ENCODE results near the gene FOXO1. TPM values are rescaled to one million over a fixed set of nuclear protein-coding genes. Genes with fewer than 3 reads are reported as not detected.

Gene FOXO1
- total RNA-seq, 2 experiments from 2014 or later = 34.2 to 34.5 TPM

- POLR2A ChIA-PET = no interaction called here
Measured at GRCh38 chr13:40569024-40569350, 97.5 kb downstream of the FOXO1 start.

GRCh38 chr13:40568246-40569023 lies 98.0 kb downstream of the FOXO1 start:
- intact Hi-C loops (cut with micrococcal nuclease) = no loop called here
- peaks cover 2% of the 10 kb centered on the region for H3K36me3 Mint-ChIP-seq
- peaks cover 88% of the 10 kb centered on the region for H3K4me1 Mint-ChIP-seq (ENCODE audit: low read depth)

More at GRCh38 chr13:40569024-40569350, 97.5 kb downstream of the FOXO1 start:
- Mint-ChIP-seq H3K9me3 (no peaks in the 10 kb centered on the region), H3K4me3 (no peak overlapping the region), H3K4me1 (ENCODE audit: low read depth) (peaks cover 88% of the 10 kb centered on the region), H3K27me3 (no peaks in the 10 kb centered on the region), H3K36me3 (peaks cover 2% of the 10 kb centered on the region), H3K27ac (no peak overlapping the region)
- CTCF ChIA-PET = interaction anchor here (1.0 kb wide), 1 partner anchor 66 kb away, joined by 3 read pairs; no protein-coding TSS in a partner anchor
- DNase-seq = no peak
- intact Hi-C loops (cut with micrococcal nuclease) = no loop called here

GRCh38 chr13:40566811-40567210 lies 99.6 kb downstream of the FOXO1 start:
- Mint-ChIP-seq H3K4me3 (no peak overlapping the region), H3K4me1 (ENCODE audit: low read depth) (peaks cover 90% of the 10 kb centered on the region), H3K27ac (no peak overlapping the region), H3K9me3 (no peaks in the 10 kb centered on the region), H3K36me3 (peaks cover 2% of the 10 kb centered on the region), H3K27me3 (no peaks in the 10 kb centered on the region)
- ChIA-PET CTCF (no interaction called here), POLR2A (no interaction called here)
- DNase-seq = no peak
- intact Hi-C loops (cut with micrococcal nuclease) = no loop called here

More at GRCh38 chr13:40568246-40569023, 98.0 kb downstream of the FOXO1 start:
- H3K27me3 Mint-ChIP-seq = no peaks in the 10 kb centered on the region
- H3K9me3 Mint-ChIP-seq = no peaks in the 10 kb centered on the region
- POLR2A ChIA-PET = interaction anchor here (0.6 kb wide), 1 partner anchor 17 kb away, joined by 4 read pairs; no protein-coding TSS in a partner anchor
- no peak for DNase-seq
- H3K4me3 Mint-ChIP-seq = no peak overlapping the region
- H3K27ac Mint-ChIP-seq = peak overlapping the region; percentile 60
- CTCF ChIA-PET = interaction anchor here (1.0 kb wide), 1 partner anchor 65 kb away, joined by 3 read pairs; no protein-coding TSS in a partner anchor

GRCh38 chr13:40565282-40566148 lies 100.9 kb downstream of the FOXO1 start:
- intact Hi-C loops (cut with micrococcal nuclease) = no loop called here
- Mint-ChIP-seq H3K9me3 (no peaks in the 10 kb centered on the region), H3K36me3 (peaks cover 7% of the 10 kb centered on the region), H3K27me3 (no peaks in the 10 kb centered on the region), H3K4me1 (ENCODE audit: low read depth) (peaks cover 82% of the 10 kb centered on the region), H3K4me3 (no peak overlapping the region), H3K27ac (peak overlapping the region; percentile 44)
- ChIA-PET CTCF (interaction anchor here (1.2 to 1.3 kb wide), 3 partner anchors 117 to 883 kb away, joined by 3 to 5 read pairs (median 3); no protein-coding TSS in a partner anchor), POLR2A (no interaction called here)
- peak; percentile 19 for DNase-seq

GRCh38 chr13:40564342-40565001 lies 102.0 kb downstream of the FOXO1 start:
- DNase-seq = peak; percentile 24
- POLR2A ChIA-PET = no interaction called here

GRCh38 chr13:40563350-40564125 lies 102.9 kb downstream of the FOXO1 start:
- Mint-ChIP-seq H3K27ac (no peak overlapping the region), H3K4me1 (ENCODE audit: low read depth) (peaks cover 85% of the 10 kb centered on the region), H3K4me3 (no peak overlapping the region), H3K36me3 (peaks cover 23% of the 10 kb centered on the region), H3K27me3 (no peaks in the 10 kb centered on the region), H3K9me3 (no peaks in the 10 kb centered on the region)
- POLR2A ChIA-PET = interaction anchor here (0.6 kb wide), 1 partner anchor 579 kb away, joined by 3 read pairs; no protein-coding TSS in a partner anchor
- intact Hi-C loops (cut with micrococcal nuclease) = no loop called here
- CTCF ChIA-PET = interaction anchor here (0.7 kb wide), 1 partner anchor 131 kb away, joined by 3 read pairs; no protein-coding TSS in a partner anchor
- no peak for DNase-seq

More at GRCh38 chr13:40564342-40565001, 102.0 kb downstream of the FOXO1 start:
- Mint-ChIP-seq H3K27ac (no peak overlapping the region), H3K9me3 (no peaks in the 10 kb centered on the region), H3K36me3 (peaks cover 17% of the 10 kb centered on the region), H3K4me1 (ENCODE audit: low read depth) (peaks cover 85% of the 10 kb centered on the region), H3K27me3 (no peaks in the 10 kb centered on the region), H3K4me3 (no peak overlapping the region)
- CTCF ChIA-PET = interaction anchor here (0.7 to 1.3 kb wide), 4 partner anchors 118 to 882 kb away, joined by 3 to 5 read pairs (median 3); no protein-coding TSS in a partner anchor
- intact Hi-C loops (cut with micrococcal nuclease) = no loop called here

GRCh38 chr13:40562975-40563349 lies 103.5 kb downstream of the FOXO1 start:
- DNase-seq = peak; percentile 35
- ChIA-PET CTCF (no interaction called here), POLR2A (interaction anchor here (0.6 kb wide), 1 partner anchor 578 kb away, joined by 3 read pairs; no protein-coding TSS in a partner anchor)
- Mint-ChIP-seq H3K36me3 (peaks cover 24% of the 10 kb centered on the region), H3K27ac (no peak overlapping the region), H3K4me1 (ENCODE audit: low read depth) (peaks cover 82% of the 10 kb centered on the region), H3K27me3 (no peaks in the 10 kb centered on the region), H3K4me3 (no peak overlapping the region), H3K9me3 (no peaks in the 10 kb centered on the region)
- intact Hi-C loops (cut with micrococcal nuclease) = no loop called here

- ChIA-PET CTCF (no interaction called here), POLR2A (no interaction called here)
- intact Hi-C loops (cut with micrococcal nuclease) = no loop called here
- Mint-ChIP-seq H3K27ac (no peak overlapping the region), H3K9me3 (no peaks in the 10 kb centered on the region), H3K27me3 (no peaks in the 10 kb centered on the region), H3K36me3 (peaks cover 29% of the 10 kb centered on the region), H3K4me1 (ENCODE audit: low read depth) (peaks cover 66% of the 10 kb centered on the region), H3K4me3 (no peak overlapping the region)
- no peak for DNase-seq
Measured at GRCh38 chr13:40559915-40560314, 106.5 kb downstream of the FOXO1 start.

- Mint-ChIP-seq H3K36me3 (peaks cover 29% of the 10 kb centered on the region), H3K4me3 (no peak overlapping the region), H3K27ac (peak overlapping the region; percentile 71), H3K9me3 (no peaks in the 10 kb centered on the region), H3K4me1 (ENCODE audit: low read depth) (peaks cover 60% of the 10 kb centered on the region), H3K27me3 (no peaks in the 10 kb centered on the region)
- CTCF ChIA-PET = interaction anchor here (0.8 kb wide), 1 partner anchor 110 kb away, joined by 3 read pairs; no protein-coding TSS in a partner anchor
- intact Hi-C loops (cut with micrococcal nuclease) = no loop called here
- POLR2A ChIA-PET = no interaction called here
- no peak for DNase-seq
Measured at GRCh38 chr13:40558656-40559055, 107.8 kb downstream of the FOXO1 start.

- Mint-ChIP-seq H3K9me3 (no peaks in the 10 kb centered on the region), H3K36me3 (peaks cover 29% of the 10 kb centered on the region), H3K27me3 (no peaks in the 10 kb centered on the region), H3K4me1 (ENCODE audit: low read depth) (peaks cover 53% of the 10 kb centered on the region), H3K4me3 (no peak overlapping the region), H3K27ac (no peak overlapping the region)
- intact Hi-C loops (cut with micrococcal nuclease) = no loop called here
- ChIA-PET CTCF (no interaction called here), POLR2A (no interaction called here)
- DNase-seq = no peak
Measured at GRCh38 chr13:40556453-40556852, 110.0 kb downstream of the FOXO1 start.

- no peaks in the 10 kb centered on the region for H3K27me3 Mint-ChIP-seq
- CTCF ChIA-PET = interaction anchor here (0.6 to 1.0 kb wide), 2 partner anchors 9 to 21 kb away, joined by 3 read pairs; no protein-coding TSS in a partner anchor
- no peak overlapping the region for H3K27ac Mint-ChIP-seq
- POLR2A ChIA-PET = interaction anchor here (0.9 kb wide), 1 partner anchor 28 kb away, joined by 3 read pairs; no protein-coding TSS in a partner anchor
- peaks cover 29% of the 10 kb centered on the region for H3K4me1 Mint-ChIP-seq (ENCODE audit: low read depth)
- intact Hi-C loops (cut with micrococcal nuclease) = no loop called here
- H3K4me3 Mint-ChIP-seq = no peak overlapping the region
- no peak for DNase-seq
- no peaks in the 10 kb centered on the region for H3K9me3 Mint-ChIP-seq
- H3K36me3 Mint-ChIP-seq = peaks cover 5% of the 10 kb centered on the region
Measured at GRCh38 chr13:40553356-40553755, 113.1 kb downstream of the FOXO1 start.

All from activated CD4-positive, alpha-beta memory T cell treated with anti-CD3 and anti-CD28 coated beads for 36 hours (primary cell).